Endothelial cell (in vitro differentiated cells): Measurements from ENCODE around the gene TPSAB1. TPM values are rescaled to one million over a fixed set of nuclear protein-coding genes. Genes with fewer than 3 reads are reported as not detected.

ENCODE experiments used
- DNase-seq: peaks from one replicate; pipeline ENCODE4 v3.0.0; 2021; ENCODE audit warnings: low spot score
- H3K27ac Mint-ChIP-seq: one replicate; pipeline ENCODE4 v1.8.0; 2021; ENCODE audit warnings: mixed read lengths, inconsistent platforms; ENCODE audit not compliant: unreplicated experiment
- H3K27me3 Mint-ChIP-seq: one replicate; pipeline ENCODE4 v1.8.0; 2021; ENCODE audit warnings: mild to moderate bottlenecking, moderate library complexity, mixed read lengths, inconsistent platforms; ENCODE audit not compliant: unreplicated experiment
- H3K36me3 Mint-ChIP-seq: one replicate; pipeline ENCODE4 v1.8.0; 2021; ENCODE audit warnings: mild to moderate bottlenecking, low read depth, mixed read lengths, inconsistent platforms; ENCODE audit not compliant: unreplicated experiment
- H3K4me1 Mint-ChIP-seq: one replicate; pipeline ENCODE4 v1.8.0; 2021; ENCODE audit warnings: mild to moderate bottlenecking, mixed read lengths, inconsistent platforms; ENCODE audit not compliant: unreplicated experiment
- H3K4me3 Mint-ChIP-seq: one replicate; pipeline ENCODE4 v1.8.0; 2021; ENCODE audit warnings: mild to moderate bottlenecking, mixed read lengths, inconsistent platforms; ENCODE audit not compliant: unreplicated experiment
- H3K9me3 Mint-ChIP-seq: one replicate; pipeline ENCODE4 v1.8.0; 2021; ENCODE audit warnings: mixed read lengths, inconsistent platforms; ENCODE audit not compliant: unreplicated experiment
- CTCF ChIP-seq: fragments of 200-600 bp; sonication (generic); IDR thresholded peaks from one replicate; pipeline ENCODE4 v1.5.0; 2021; ENCODE audit warnings: antibody characterized with exemption; ENCODE audit not compliant: unreplicated experiment
- total RNA-seq: library from RNA; stranded (reverse); fragmentation: NEBNext Ultra II Directional; extraction: Animal tissue kit (Norgen Biotek cat#: 25700); gene quantifications from one replicate; pipeline ENCODE4 v1.2.1, GENCODE V29; 2021; ENCODE audit not compliant: unreplicated experiment

TPSAB1 gene
- total RNA-seq, 1 donor from 2014 or later, result not detected

DNA sequence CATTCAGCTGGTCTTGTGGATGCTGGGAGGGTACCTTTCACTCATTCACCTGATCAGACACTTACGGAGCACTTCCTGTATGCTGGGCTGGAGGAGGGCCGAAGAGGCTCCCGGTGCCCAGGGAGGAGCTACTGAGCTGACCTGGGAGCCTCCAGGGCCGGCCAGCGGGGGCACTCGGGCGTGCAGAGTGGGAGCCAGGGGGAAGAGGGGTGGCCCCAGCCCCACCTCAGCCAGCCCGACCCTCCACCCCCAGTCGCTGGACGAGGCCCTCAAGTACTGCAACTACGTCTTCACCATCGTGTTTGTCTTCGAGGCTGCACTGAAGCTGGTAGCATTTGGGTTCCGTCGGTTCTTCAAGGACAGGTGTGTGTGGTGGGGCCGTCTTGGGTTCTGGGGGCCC lies 25.8 kb upstream of the TPSAB1 start:
- no peaks in the 10 kb centered on the region for H3K27me3 Mint-ChIP-seq
- no peak overlapping the region for H3K27ac Mint-ChIP-seq
- no peak for TF ChIP-seq CTCF
- no peaks in the 10 kb centered on the region for H3K36me3 Mint-ChIP-seq
- H3K9me3 Mint-ChIP-seq, result no peaks in the 10 kb centered on the region
- H3K4me3 Mint-ChIP-seq, result no peak overlapping the region
- DNase-seq, result no peak
- H3K4me1 Mint-ChIP-seq, result no peaks in the 10 kb centered on the region

DNA sequence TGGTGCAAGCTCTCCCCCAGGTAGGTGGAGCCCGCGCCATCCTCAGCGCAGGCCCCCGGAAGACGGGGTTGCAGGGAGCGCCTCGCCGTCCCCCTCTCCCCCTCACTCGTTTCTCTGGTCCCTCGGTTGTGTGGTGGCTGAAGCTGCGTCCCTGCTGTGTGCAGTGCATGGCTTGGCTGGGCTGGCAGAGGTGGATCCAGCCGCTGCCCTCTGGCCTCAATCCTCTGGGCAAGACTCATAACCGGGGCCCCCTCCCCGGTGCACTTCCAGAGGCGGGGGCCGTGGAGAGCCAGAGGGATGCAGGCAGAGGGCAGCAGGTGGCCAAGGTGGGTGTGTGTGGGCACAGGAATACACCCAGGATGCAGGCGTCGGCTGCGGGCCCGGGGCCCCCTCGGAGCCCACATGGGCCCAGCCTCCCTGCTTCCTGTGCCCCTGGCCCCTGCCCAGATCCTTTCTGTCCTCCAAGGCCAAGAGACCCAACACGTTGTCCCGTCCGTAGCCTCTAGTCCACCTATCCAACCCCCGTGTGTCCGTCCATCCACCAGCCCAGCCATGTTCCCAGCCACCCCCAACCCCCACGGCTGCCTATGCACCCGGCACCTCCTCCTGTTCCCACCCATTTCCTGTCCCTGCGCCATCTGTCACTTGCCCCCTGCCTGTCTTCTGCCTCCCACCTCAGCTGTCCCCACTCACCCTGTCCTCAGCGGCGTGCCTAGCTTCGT lies 24.8 kb upstream of the TPSAB1 start:
- Mint-ChIP-seq H3K27me3 (no peaks in the 10 kb centered on the region), H3K4me1 (no peaks in the 10 kb centered on the region), H3K27ac (no peak overlapping the region), H3K36me3 (no peaks in the 10 kb centered on the region), H3K9me3 (no peaks in the 10 kb centered on the region), H3K4me3 (no peak overlapping the region)
- TF ChIP-seq CTCF, result no peak
- DNase-seq, result no peak

DNA sequence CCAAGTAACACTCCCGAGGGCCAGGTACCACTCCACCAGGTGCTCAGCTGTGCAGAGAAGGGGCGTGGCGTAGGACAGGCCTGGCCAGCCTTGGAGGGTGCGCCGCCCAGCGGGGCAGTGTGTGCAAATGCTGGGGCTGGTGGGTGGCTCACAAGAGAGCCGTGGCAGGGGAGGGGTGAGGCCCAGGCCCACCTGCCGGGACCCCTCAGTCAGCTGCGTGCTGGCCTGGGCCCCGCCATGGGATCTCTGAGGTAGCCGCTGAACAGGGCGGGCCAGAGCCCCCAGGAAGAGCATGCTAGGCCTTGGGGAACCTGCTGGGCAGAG lies 24.2 kb upstream of the TPSAB1 start:
- Mint-ChIP-seq H3K4me3 (no peak overlapping the region), H3K27ac (no peak overlapping the region), H3K4me1 (no peaks in the 10 kb centered on the region), H3K36me3 (no peaks in the 10 kb centered on the region), H3K27me3 (no peaks in the 10 kb centered on the region), H3K9me3 (no peaks in the 10 kb centered on the region)
- no peak for DNase-seq
- TF ChIP-seq CTCF, result no peak

DNA sequence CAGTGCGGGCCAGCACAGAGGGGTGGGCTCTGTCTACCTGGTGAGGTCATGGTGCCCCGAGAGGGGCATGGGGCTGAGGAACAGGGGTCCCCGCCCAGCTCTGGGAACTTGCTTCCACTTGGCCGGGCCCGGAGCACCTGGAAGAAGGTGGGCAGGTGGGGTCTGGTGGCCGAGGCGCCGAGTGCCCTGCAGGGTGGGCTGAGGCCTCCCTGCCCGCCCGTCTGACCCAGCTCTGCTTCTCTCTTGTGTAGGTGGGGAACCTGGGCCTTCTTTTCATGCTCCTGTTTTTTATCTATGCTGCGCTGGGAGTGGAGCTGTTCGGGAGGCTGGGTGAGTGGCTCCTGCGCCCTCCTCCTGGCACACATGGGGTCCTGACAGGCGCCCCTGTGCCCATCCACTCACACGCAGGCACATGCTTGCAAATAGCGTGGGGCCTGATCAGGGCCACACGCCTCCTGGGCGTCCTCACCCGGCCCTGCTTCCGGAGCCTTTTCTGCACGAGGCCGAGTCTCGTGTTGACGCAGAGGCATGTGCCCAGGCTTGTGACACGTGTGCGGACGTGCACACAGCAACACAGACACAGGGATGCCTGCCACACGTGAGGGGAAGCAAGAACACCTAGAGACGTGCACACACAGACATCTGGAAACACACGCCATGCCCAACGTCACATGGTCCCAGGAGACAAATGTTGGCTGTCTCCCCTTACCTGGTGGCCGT lies 23.7 kb upstream of the TPSAB1 start:
- no peaks in the 10 kb centered on the region for H3K36me3 Mint-ChIP-seq
- no peaks in the 10 kb centered on the region for H3K27me3 Mint-ChIP-seq
- no peak for TF ChIP-seq CTCF
- H3K9me3 Mint-ChIP-seq, result no peaks in the 10 kb centered on the region
- no peak overlapping the region for H3K4me3 Mint-ChIP-seq
- H3K4me1 Mint-ChIP-seq, result no peaks in the 10 kb centered on the region
- H3K27ac Mint-ChIP-seq, result no peak overlapping the region
- no peak for DNase-seq

- no peaks in the 10 kb centered on the region for H3K4me1 Mint-ChIP-seq
- no peaks in the 10 kb centered on the region for H3K9me3 Mint-ChIP-seq
- H3K4me3 Mint-ChIP-seq, result no peak overlapping the region
- H3K36me3 Mint-ChIP-seq, result no peaks in the 10 kb centered on the region
- no peak overlapping the region for H3K27ac Mint-ChIP-seq
- no peak for DNase-seq
- no peaks in the 10 kb centered on the region for H3K27me3 Mint-ChIP-seq
- TF ChIP-seq CTCF, result no peak
These were observed 23.0 kb upstream of the TPSAB1 start for GRCh38 chr16:1217526-1217925.
